MCF 10A (cell line): Measurements from ENCODE around the gene EIF4G2. TPM values are rescaled to one million over a fixed set of nuclear protein-coding genes. Genes with fewer than 3 reads are reported as not detected.

ENCODE experiments used
- BruUV-seq: library from RNA; stranded (reverse); fragments of 400-500 nt; replicated peaks from 2 replicates; lab custom pipeline; 2021; lab: Mats Ljungman, UMichigan
- CTCF ChIA-PET: fragments of 300-600 bp; sonication (Branson Sonifier 250); formaldehyde crosslinking; extraction: SDS; loops from one replicate; lab custom pipeline; 2021; ENCODE audit warnings: antibody characterized with exemption, inconsistent platforms; lab: Yijun Ruan, JAX
- POLR2A ChIA-PET: fragments of 300-600, 350-650 bp; sonication (Branson Sonifier 250); formaldehyde crosslinking; extraction: SDS; loops from one replicate; lab custom pipeline; 2020; ENCODE audit warnings: antibody characterized with exemption, inconsistent platforms; lab: Yijun Ruan, JAX
- DNase-seq: peaks from one replicate; pipeline ENCODE4 v3.0.0-alpha.2; 2018; ENCODE audit not compliant: unreplicated experiment
- H3K27ac Mint-ChIP-seq: one replicate; pipeline ENCODE4 v1.8.0; 2022; ENCODE audit warnings: mild to moderate bottlenecking, low read depth, mixed read lengths; ENCODE audit not compliant: unreplicated experiment
- H3K27me3 Mint-ChIP-seq: one replicate; pipeline ENCODE4 v1.8.0; 2022; ENCODE audit warnings: mixed read lengths; ENCODE audit not compliant: insufficient read depth, unreplicated experiment
- H3K36me3 Mint-ChIP-seq: one replicate; pipeline ENCODE4 v1.8.0; 2022; ENCODE audit warnings: mild to moderate bottlenecking, moderate library complexity, mixed read lengths; ENCODE audit not compliant: insufficient read depth, unreplicated experiment
- H3K4me1 Mint-ChIP-seq: one replicate; pipeline ENCODE4 v1.8.0; 2022; ENCODE audit warnings: mixed read lengths; ENCODE audit not compliant: insufficient read depth, unreplicated experiment
- H3K4me3 Mint-ChIP-seq: one replicate; pipeline ENCODE4 v1.8.0; 2022; ENCODE audit warnings: mild to moderate bottlenecking, moderate library complexity, mixed read lengths; ENCODE audit not compliant: unreplicated experiment
- H3K9me3 Mint-ChIP-seq: one replicate; pipeline ENCODE4 v1.8.0; 2022; ENCODE audit warnings: mixed read lengths; ENCODE audit not compliant: unreplicated experiment
- CTCF ChIP-seq: fragments of 200-600 bp; IDR thresholded peaks from one replicate; pipeline ENCODE4 v1.8.0; 2022; ENCODE audit warnings: antibody characterized with exemption, mild to moderate bottlenecking; ENCODE audit not compliant: unreplicated experiment
- intact Hi-C: fragments of 100-400 bp; cut with micrococcal nuclease; formaldehyde crosslinking; loops from 2 replicates; pipeline ENCODE4 v1.14.1; 2022
- total RNA-seq: library from RNA; stranded (reverse); gene quantifications from 2 replicates; pipeline ENCODE4 v1.2.3, GENCODE V29; 2022

The EIF4G2 gene
- total RNA-seq, 1 experiment from 2014 or later, result 817 TPM

GRCh38 chr11:10846660-10847059, 37.9 kb upstream of the EIF4G2 start:
- H3K27me3 Mint-ChIP-seq, result no peaks in the 10 kb centered on the region
- no peak for TF ChIP-seq CTCF
- POLR2A ChIA-PET, result interaction anchor here (1.0 to 6.9 kb wide), 6 partner anchors 7 to 183 kb away, joined by 3 to 53 read pairs (median 14); partner anchors contain the start of genes EIF4G2 and ZBED5
- H3K4me1 Mint-ChIP-seq, result no peaks in the 10 kb centered on the region
- no TSS peak for BruUV-seq
- CTCF ChIA-PET, result interaction anchor here (1.2 to 1.5 kb wide), 2 partner anchors 9 to 76 kb away, joined by 4 read pairs; no protein-coding TSS in a partner anchor
- H3K9me3 Mint-ChIP-seq, result no peaks in the 10 kb centered on the region
- H3K27ac Mint-ChIP-seq, result no peak overlapping the region
- H3K36me3 Mint-ChIP-seq, result peaks cover 7% of the 10 kb centered on the region
- no peak for DNase-seq
- H3K4me3 Mint-ChIP-seq, result no peak overlapping the region
- intact Hi-C loops, result no loop called here

GRCh38 chr11:10845589-10845988, 36.9 kb upstream of the EIF4G2 start:
- BruUV-seq, result no TSS peak
- H3K27me3 Mint-ChIP-seq, result no peaks in the 10 kb centered on the region
- no peak overlapping the region for H3K27ac Mint-ChIP-seq
- no peak for TF ChIP-seq CTCF
- DNase-seq, result no peak
- CTCF ChIA-PET, result interaction anchor here (1.2 kb wide), 1 partner anchor 75 kb away, joined by 4 read pairs; no protein-coding TSS in a partner anchor
- intact Hi-C loops, result no loop called here
- no peaks in the 10 kb centered on the region for H3K36me3 Mint-ChIP-seq
- POLR2A ChIA-PET, result interaction anchor here (1.0 to 6.9 kb wide), 2 partner anchors 35 to 184 kb away, joined by 3 to 53 read pairs; partner anchors contain the start of gene EIF4G2
- H3K9me3 Mint-ChIP-seq, result no peaks in the 10 kb centered on the region
- H3K4me3 Mint-ChIP-seq, result no peak overlapping the region
- H3K4me1 Mint-ChIP-seq, result no peaks in the 10 kb centered on the region

GRCh38 chr11:10844796-10845195, 36.1 kb upstream of the EIF4G2 start:
- ChIA-PET POLR2A (interaction anchor here (0.6 to 6.9 kb wide), 3 partner anchors 9 to 35 kb away, joined by 3 to 53 read pairs (median 3); partner anchors contain the start of genes EIF4G2 and ZBED5), CTCF (no interaction called here)
- no peaks in the 10 kb centered on the region for H3K36me3 Mint-ChIP-seq
- H3K4me3 Mint-ChIP-seq, result no peak overlapping the region
- TF ChIP-seq CTCF, result no peak
- no peak for DNase-seq
- no peaks in the 10 kb centered on the region for H3K4me1 Mint-ChIP-seq
- no TSS peak for BruUV-seq
- H3K27me3 Mint-ChIP-seq, result no peaks in the 10 kb centered on the region
- H3K27ac Mint-ChIP-seq, result no peak overlapping the region
- H3K9me3 Mint-ChIP-seq, result no peaks in the 10 kb centered on the region
- intact Hi-C loops, result no loop called here

- Mint-ChIP-seq H3K4me1 (no peaks in the 10 kb centered on the region), H3K4me3 (no peak overlapping the region), H3K27ac (no peak overlapping the region), H3K27me3 (no peaks in the 10 kb centered on the region), H3K9me3 (no peaks in the 10 kb centered on the region), H3K36me3 (no peaks in the 10 kb centered on the region)
- intact Hi-C loops, result no loop called here
- CTCF ChIA-PET, result no interaction called here
- TF ChIP-seq CTCF, result no peak
- no peak for DNase-seq
- BruUV-seq, result no TSS peak
- POLR2A ChIA-PET, result interaction anchor here (0.9 to 6.9 kb wide), 4 partner anchors 13 to 35 kb away, joined by 3 to 53 read pairs (median 16); partner anchors contain the start of genes EIF4G2 and ZBED5
These were observed 35.6 kb upstream of the EIF4G2 start for GRCh38 chr11:10844356-10844755.
